GM18858 (cell line): ENCODE data around the gene ZNF607.

Experiments used
- ATAC-seq: cut with Tn5 transposase; IDR thresholded peaks from one replicate; pipeline ENCODE4 v1.9.1; 2021; ENCODE audit not compliant: unreplicated experiment

The ZNF607 gene

DNA sequence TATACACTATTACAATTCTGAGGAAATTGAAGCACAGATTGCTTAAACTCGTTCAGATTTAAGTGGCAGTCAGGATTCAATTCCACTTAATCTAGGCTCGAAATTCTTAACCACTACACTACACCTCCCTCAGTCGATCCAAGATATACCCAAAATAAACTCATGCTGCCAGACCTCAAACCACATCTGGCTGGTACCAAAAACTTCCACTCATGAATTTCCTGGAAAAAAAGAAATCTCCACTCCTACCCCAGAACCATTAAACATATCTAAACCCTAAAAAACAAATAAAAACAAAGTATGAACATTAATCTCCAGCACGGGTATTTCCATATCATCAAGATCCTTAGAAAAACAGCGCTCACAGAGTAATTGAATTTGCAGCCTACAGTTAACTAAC is 65.4 kb downstream of the ZNF607 start:
- ATAC-seq, result no peak
